Stomach (tissue), 9 donors: ENCODE measurements around the gene CCDC91. TPM values are rescaled to one million over a fixed set of nuclear protein-coding genes. Genes with fewer than 3 reads are reported as not detected.

Source experiments
- DNase-seq, 2 donors: peaks; one replicate each; pipeline versions ENCODE4 v3.0.0 to v3.0.0-alpha.2; 2013 to 2019
- H3K27ac ChIP-seq, 5 donors: fragments of 200-600 bp in 4 of 5; sonication (generic) in 4 of 5; one replicate each; pipeline ENCODE4 v1.5.1; 2013 to 2019; ENCODE audit warnings: mild to moderate bottlenecking in 1 of 5, moderate library complexity in 1 of 5
- H3K27me3 ChIP-seq, 3 donors: fragments of 200-600 bp; sonication (generic); one replicate each; pipeline ENCODE4 v1.5.1; 2017 to 2019; ENCODE audit warnings: mixed run types in 1 of 3
- H3K36me3 ChIP-seq, 4 donors: fragments of 200-600 bp; sonication (generic); 1 replicate in 3 of 4; 2 replicates in 1 of 4; pipeline ENCODE4 v1.5.1; 2016 to 2019
- H3K4me1 ChIP-seq, 4 donors: fragments of 200-600 bp; sonication (generic); one replicate each; pipeline ENCODE4 v1.5.1; 2016 to 2019
- H3K4me3 ChIP-seq, 4 donors: fragments of 200-600 bp; sonication (generic) in 3 of 4; one replicate each; pipeline ENCODE4 v1.5.1; 2016 to 2019; ENCODE audit warnings: mild to moderate bottlenecking in 1 of 4
- H3K9me3 ChIP-seq, 4 donors: fragments of 200-600 bp; sonication (generic); one replicate each; pipeline ENCODE4 v1.5.1; 2016 to 2019
- CTCF ChIP-seq, 7 experiments: fragments of 450-650 bp in 4 of 7; fragments of 200-600 bp in 3 of 7; sonication (generic) in 3 of 7; IDR thresholded peaks; one replicate each; pipeline ENCODE4 v1.5.1; 2016 to 2019; ENCODE audit warnings: antibody characterized with exemption in 7 of 7, control low read depth in 2 of 7, mild to moderate bottlenecking in 1 of 7
- EP300 ChIP-seq: sonication (generic); formaldehyde crosslinking; IDR thresholded peaks from one replicate; pipeline ENCODE4 v1.6.1; 2017; ENCODE audit warnings: antibody characterized with exemption
- POLR2A ChIP-seq, 4 donors: fragments of 450-650 bp; IDR thresholded peaks; one replicate each; pipeline ENCODE4 v1.6.1; 2016; ENCODE audit warnings: antibody characterized with exemption in 4 of 4, control low read depth in 2 of 4, mild to moderate bottlenecking in 1 of 4, moderate library complexity in 1 of 4
- POLR2AphosphoS5 ChIP-seq, 3 donors: sonication (generic); formaldehyde crosslinking; IDR thresholded peaks; one replicate each; pipeline ENCODE4 v1.6.1; 2016; ENCODE audit warnings: antibody characterized with exemption in 3 of 3
- WGBS, 5 donors: extraction: QIAGEN DNeasy Blood & Tissue Kit in 3 of 5; methylation state at CpG; one replicate each; pipeline versions ENCODE4 v1.1.5 to v1.1.7; 2013 to 2018; 5-methylcytosine and 5-hydroxymethylcytosine counted together
- intact Hi-C: fragments of 100-400 bp; cut with DNase I; formaldehyde crosslinking; loops from one replicate; pipeline ENCODE4 v1.15.1; 2023; ENCODE audit warnings: low total_unique reads
- polyA plus RNA-seq, 3 donors: library from polyadenylated mRNA; stranded (reverse); fragments of 200-250 nt; gene quantifications; one replicate each; pipeline ENCODE4 v1.2.3, GENCODE V29; 2013
- total RNA-seq, 5 donors: library from RNA; depleted of rRNA; stranded (reverse); fragments of >200 nt; gene quantifications; one replicate each; pipeline versions ENCODE4 v1.1.0 to v1.2.3, GENCODE V29; 2014 to 2016
- donor health status: healthy with polysubstance abuse.
- donor health status: Bipolar disorder and iron deficiency.
- donor health status: healthy.

The CCDC91 gene
- total and polyA plus RNA-seq, 8 donors: 9.9 to 69.6 (median 34.4) TPM

- no peak overlapping the region for H3K27ac ChIP-seq
- H3K4me3 ChIP-seq: no peak overlapping the region
- H3K9me3 ChIP-seq: no peaks in the 10 kb centered on the region
- no peaks in the 10 kb centered on the region for H3K36me3 ChIP-seq
- H3K27me3 ChIP-seq: no peaks in the 10 kb centered on the region
- DNase-seq: no peak
- H3K4me1 ChIP-seq: peaks cover 0 to 15% (median 3%) of the 10 kb centered on the region in 4 donors
- 77 to 84% (median 80%) methylated on average over 3 of the region's 3 CpGs for WGBS, 5 donors
- TF ChIP-seq EP300 (no peak), CTCF (IDR thresholded peaks at IDR 0.05) (no peak), POLR2A (IDR thresholded peaks at IDR 0.05) (no peak), POLR2AphosphoS5 (IDR thresholded peaks at IDR 0.05) (no peak)
- intact Hi-C loops: no loop called here
Observed at GRCh38 chr12:28578833-28579252, 388.6 kb downstream of the CCDC91 start.

GRCh38 chr12:28582672-28583376 lies 392.6 kb downstream of the CCDC91 start:
- 87 to 94% (median 92%) methylated on average over 6 of the region's 6 CpGs for WGBS, 5 donors
- H3K27ac ChIP-seq: no peak overlapping the region
- H3K36me3 ChIP-seq: no peaks in the 10 kb centered on the region
- no peak overlapping the region for H3K4me3 ChIP-seq
- TF ChIP-seq POLR2A (IDR thresholded peaks at IDR 0.05): no peak
- no peak for TF ChIP-seq EP300
- TF ChIP-seq POLR2AphosphoS5 (IDR thresholded peaks at IDR 0.05): no peak
- no peak for TF ChIP-seq CTCF (IDR thresholded peaks at IDR 0.05)
- no peaks in the 10 kb centered on the region for H3K27me3 ChIP-seq
- no peaks in the 10 kb centered on the region for H3K4me1 ChIP-seq
- no peak for DNase-seq
- intact Hi-C loops: no loop called here
- no peaks in the 10 kb centered on the region for H3K9me3 ChIP-seq

GRCh38 chr12:28583701-28584261 lies 393.5 kb downstream of the CCDC91 start:
- intact Hi-C loops: no loop called here
- Histone ChIP-seq H3K36me3 (no peaks in the 10 kb centered on the region), H3K4me1 (no peaks in the 10 kb centered on the region), H3K4me3 (no peak overlapping the region), H3K9me3 (no peaks in the 10 kb centered on the region), H3K27ac (no peak overlapping the region), H3K27me3 (no peaks in the 10 kb centered on the region)
- no peak for TF ChIP-seq POLR2AphosphoS5 (IDR thresholded peaks at IDR 0.05)
- TF ChIP-seq EP300: no peak
- TF ChIP-seq CTCF (IDR thresholded peaks at IDR 0.05): no peak
- TF ChIP-seq POLR2A (IDR thresholded peaks at IDR 0.05): no peak
- no peak for DNase-seq
- 65 to 71% (median 68%) methylated on average over 5 of the region's 5 CpGs for WGBS, 5 donors

GRCh38 chr12:28585146-28585545 lies 394.9 kb downstream of the CCDC91 start:
- 65 to 80% (median 74%) methylated on average over 5 of the region's 5 CpGs for WGBS, 5 donors
- DNase-seq: no peak
- Histone ChIP-seq H3K27ac (no peak overlapping the region), H3K4me1 (no peaks in the 10 kb centered on the region), H3K36me3 (no peaks in the 10 kb centered on the region), H3K9me3 (no peaks in the 10 kb centered on the region), H3K4me3 (no peak overlapping the region), H3K27me3 (no peaks in the 10 kb centered on the region)
- intact Hi-C loops: no loop called here
- TF ChIP-seq POLR2AphosphoS5 (IDR thresholded peaks at IDR 0.05) (no peak), CTCF (IDR thresholded peaks at IDR 0.05) (no peak), POLR2A (IDR thresholded peaks at IDR 0.05) (no peak), EP300 (no peak)
